ENCODE results near the gene RFTN1. TPM values are rescaled to one million over a fixed set of nuclear protein-coding genes. Genes with fewer than 3 reads are reported as not detected.

The RFTN1 gene
- total RNA-seq, 1 donor from 2014 or later, result 53.4 TPM

- no peaks in the 10 kb centered on the region for H3K9me3 Mint-ChIP-seq (ENCODE audit: low read depth)
Measured at GRCh38 chr3:16400106-16400931, 113.2 kb downstream of the RFTN1 start.

GRCh38 chr3:16399473-16399872 lies 114.0 kb downstream of the RFTN1 start:
- Mint-ChIP-seq H3K27ac (ENCODE audit: unreplicated experiment) (peak overlapping the region; percentile 83), H3K4me3 (ENCODE audit: unreplicated experiment) (no peak overlapping the region), H3K36me3 (ENCODE audit: low read depth) (peaks cover 12% of the 10 kb centered on the region), H3K9me3 (ENCODE audit: low read depth) (no peaks in the 10 kb centered on the region), H3K4me1 (ENCODE audit: low read depth) (peaks cover 37% of the 10 kb centered on the region), H3K27me3 (ENCODE audit: low read depth) (no peaks in the 10 kb centered on the region)
- peak; percentile 71 for TF ChIP-seq CTCF (IDR thresholded peaks at IDR 0.05)
- DNase-seq (ENCODE audit: low spot score), result no peak

More at GRCh38 chr3:16400106-16400931, 113.2 kb downstream of the RFTN1 start:
- H3K36me3 Mint-ChIP-seq (ENCODE audit: low read depth), result peaks cover 12% of the 10 kb centered on the region
- peaks cover 34% of the 10 kb centered on the region for H3K4me1 Mint-ChIP-seq (ENCODE audit: low read depth)
- peak overlapping the region; percentile 83 for H3K27ac Mint-ChIP-seq (ENCODE audit: unreplicated experiment)
- H3K4me3 Mint-ChIP-seq (ENCODE audit: unreplicated experiment), result no peak overlapping the region
- no peaks in the 10 kb centered on the region for H3K27me3 Mint-ChIP-seq (ENCODE audit: low read depth)
- TF ChIP-seq CTCF (IDR thresholded peaks at IDR 0.05), result no peak
- no peak for DNase-seq (ENCODE audit: low spot score)

GRCh38 chr3:16398648-16399047 lies 114.9 kb downstream of the RFTN1 start:
- H3K27ac Mint-ChIP-seq (ENCODE audit: unreplicated experiment), result no peak overlapping the region
- H3K36me3 Mint-ChIP-seq (ENCODE audit: low read depth), result peaks cover 12% of the 10 kb centered on the region
- no peak overlapping the region for H3K4me3 Mint-ChIP-seq (ENCODE audit: unreplicated experiment)
- TF ChIP-seq CTCF (IDR thresholded peaks at IDR 0.05), result no peak
- no peaks in the 10 kb centered on the region for H3K9me3 Mint-ChIP-seq (ENCODE audit: low read depth)
- peaks cover 40% of the 10 kb centered on the region for H3K4me1 Mint-ChIP-seq (ENCODE audit: low read depth)
- DNase-seq (ENCODE audit: low spot score), result no peak
- no peaks in the 10 kb centered on the region for H3K27me3 Mint-ChIP-seq (ENCODE audit: low read depth)

- no peaks in the 10 kb centered on the region for H3K9me3 Mint-ChIP-seq (ENCODE audit: low read depth)
- no peak for TF ChIP-seq CTCF (IDR thresholded peaks at IDR 0.05)
- H3K27me3 Mint-ChIP-seq (ENCODE audit: low read depth), result no peaks in the 10 kb centered on the region
- H3K4me3 Mint-ChIP-seq (ENCODE audit: unreplicated experiment), result no peak overlapping the region
- DNase-seq (ENCODE audit: low spot score), result no peak
- peaks cover 4% of the 10 kb centered on the region for H3K36me3 Mint-ChIP-seq (ENCODE audit: low read depth)
- H3K27ac Mint-ChIP-seq (ENCODE audit: unreplicated experiment), result no peak overlapping the region
- H3K4me1 Mint-ChIP-seq (ENCODE audit: low read depth), result peaks cover 40% of the 10 kb centered on the region
Measured at GRCh38 chr3:16396202-16396601, 117.3 kb downstream of the RFTN1 start.

GRCh38 chr3:16395212-16395611 lies 118.3 kb downstream of the RFTN1 start:
- no peak overlapping the region for H3K27ac Mint-ChIP-seq (ENCODE audit: unreplicated experiment)
- no peak overlapping the region for H3K4me3 Mint-ChIP-seq (ENCODE audit: unreplicated experiment)
- no peak for DNase-seq (ENCODE audit: low spot score)
- H3K27me3 Mint-ChIP-seq (ENCODE audit: low read depth), result no peaks in the 10 kb centered on the region
- H3K4me1 Mint-ChIP-seq (ENCODE audit: low read depth), result peaks cover 40% of the 10 kb centered on the region
- H3K36me3 Mint-ChIP-seq (ENCODE audit: low read depth), result peaks cover 4% of the 10 kb centered on the region
- H3K9me3 Mint-ChIP-seq (ENCODE audit: low read depth), result no peaks in the 10 kb centered on the region
- TF ChIP-seq CTCF (IDR thresholded peaks at IDR 0.05), result no peak
